Stimulated activated CD8-positive, alpha-beta memory T cell treated with anti-CD3 and anti-CD28 coated beads, Interleukin-7, amount 100 ng/mL, for 1 hour (primary cell): Measurements from ENCODE around the gene ITLN1.

ENCODE experiments used
- DNase-seq, 2 donors: peaks; one replicate each; pipeline ENCODE4 v3.0.0-alpha.2; 2020; ENCODE audit warnings: low read depth in 2 of 2

ITLN1 gene

DNA sequence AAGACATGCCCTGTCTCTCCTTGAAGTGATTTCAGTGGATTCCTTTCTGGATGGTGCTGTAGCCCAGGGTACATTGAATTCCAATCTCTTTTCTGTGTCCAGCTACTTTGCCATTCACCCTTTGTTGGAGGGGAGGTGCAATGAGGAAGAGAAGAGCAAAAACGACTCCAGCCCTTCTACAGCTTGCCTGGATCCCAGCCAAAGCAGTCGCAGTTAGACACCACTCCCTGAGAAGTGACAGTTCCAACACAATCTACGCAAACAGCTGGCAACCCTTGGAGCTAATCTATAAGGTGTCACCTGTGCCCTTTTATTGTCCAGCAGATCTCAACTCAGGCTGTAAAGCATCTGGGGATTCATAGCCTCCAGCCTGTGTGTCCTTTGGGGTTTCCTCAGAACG lies 26.9 kb downstream of the ITLN1 start:
- DNase-seq = no peak

DNA sequence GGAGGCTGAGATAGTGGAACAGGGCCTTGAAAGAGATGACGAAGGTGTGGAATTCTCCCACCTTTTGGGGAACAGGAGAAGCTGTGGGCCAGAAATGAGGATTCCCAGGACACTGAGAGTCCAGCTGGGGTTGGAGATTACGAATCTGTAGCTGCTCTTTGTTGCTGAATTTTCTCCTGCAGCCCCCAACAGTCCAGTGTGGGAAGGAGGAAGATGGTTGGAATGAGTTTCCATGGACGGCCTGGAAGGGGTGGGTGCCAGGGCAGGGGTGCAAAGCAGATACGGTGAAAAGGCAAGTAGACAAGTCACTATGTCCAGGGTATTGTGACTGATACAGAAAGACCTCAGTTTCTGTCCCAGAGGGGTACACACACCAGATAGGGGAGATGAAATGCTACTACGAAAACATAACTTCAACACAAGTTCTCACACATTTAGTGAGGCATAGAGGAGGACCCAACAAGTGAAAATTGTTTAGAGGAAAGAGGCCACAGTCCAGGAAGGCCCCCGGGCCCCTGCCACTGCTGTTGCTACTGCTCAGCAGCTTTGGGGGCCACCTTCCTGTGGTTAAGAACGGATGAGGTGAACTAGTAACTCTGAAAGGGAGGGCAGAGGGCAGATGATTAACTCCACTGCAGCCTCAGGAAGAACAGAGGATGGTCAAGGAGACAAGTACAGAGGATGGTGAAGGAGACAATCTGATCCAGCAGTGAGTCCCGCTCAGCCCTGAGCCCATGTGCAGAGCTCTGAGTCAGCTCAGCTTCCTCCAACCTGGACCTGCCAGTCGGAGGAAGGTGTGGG lies 29.6 kb downstream of the ITLN1 start:
- no peak for DNase-seq

DNA sequence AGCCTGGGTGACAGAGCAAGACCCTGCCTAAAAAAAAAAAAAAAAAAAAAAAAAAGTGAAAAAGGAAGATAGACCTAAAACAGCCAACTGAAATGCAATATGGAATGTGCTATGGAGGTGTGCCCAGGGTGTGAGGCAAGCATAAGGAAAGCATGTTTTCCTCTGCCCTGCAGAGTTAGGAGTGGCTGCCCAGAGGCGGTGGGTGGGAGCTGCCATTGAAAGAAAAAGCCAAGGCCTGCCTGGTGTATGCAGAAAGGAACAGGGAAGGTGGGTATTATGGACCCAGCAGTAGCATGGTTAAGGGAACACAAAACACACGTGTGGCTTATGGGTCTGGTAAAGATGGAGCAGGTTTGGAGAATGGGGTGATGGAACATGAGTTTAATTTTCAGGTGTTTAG lies 31.2 kb downstream of the ITLN1 start:
- DNase-seq = no peak

DNA sequence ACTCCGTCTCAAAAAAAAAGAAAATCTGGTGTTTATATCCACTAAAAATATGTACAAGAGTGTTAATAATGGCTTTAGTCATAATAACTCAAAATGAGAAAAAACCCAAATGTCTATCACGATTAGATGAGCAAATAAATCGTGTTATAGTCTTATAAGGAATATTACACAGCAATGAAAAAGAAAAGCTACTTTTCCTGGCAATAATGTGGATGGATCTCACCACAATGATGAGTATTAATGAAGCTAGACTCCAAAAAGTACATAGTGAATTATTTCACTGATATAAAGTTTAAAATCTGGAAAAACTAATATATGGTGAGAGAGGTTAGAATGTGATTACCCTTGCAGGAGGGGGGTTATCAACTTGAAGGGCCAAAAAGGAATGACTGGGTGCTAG lies 32.0 kb downstream of the ITLN1 start:
- no peak for DNase-seq

- DNase-seq = no peak
Observed at GRCh38 chr1:160850993-160851392, 34.0 kb downstream of the ITLN1 start.

- DNase-seq = no peak
Observed at GRCh38 chr1:160850541-160850940, 34.4 kb downstream of the ITLN1 start.

- no peak for DNase-seq
Observed at GRCh38 chr1:160846281-160846680, 38.7 kb downstream of the ITLN1 start.

DNA sequence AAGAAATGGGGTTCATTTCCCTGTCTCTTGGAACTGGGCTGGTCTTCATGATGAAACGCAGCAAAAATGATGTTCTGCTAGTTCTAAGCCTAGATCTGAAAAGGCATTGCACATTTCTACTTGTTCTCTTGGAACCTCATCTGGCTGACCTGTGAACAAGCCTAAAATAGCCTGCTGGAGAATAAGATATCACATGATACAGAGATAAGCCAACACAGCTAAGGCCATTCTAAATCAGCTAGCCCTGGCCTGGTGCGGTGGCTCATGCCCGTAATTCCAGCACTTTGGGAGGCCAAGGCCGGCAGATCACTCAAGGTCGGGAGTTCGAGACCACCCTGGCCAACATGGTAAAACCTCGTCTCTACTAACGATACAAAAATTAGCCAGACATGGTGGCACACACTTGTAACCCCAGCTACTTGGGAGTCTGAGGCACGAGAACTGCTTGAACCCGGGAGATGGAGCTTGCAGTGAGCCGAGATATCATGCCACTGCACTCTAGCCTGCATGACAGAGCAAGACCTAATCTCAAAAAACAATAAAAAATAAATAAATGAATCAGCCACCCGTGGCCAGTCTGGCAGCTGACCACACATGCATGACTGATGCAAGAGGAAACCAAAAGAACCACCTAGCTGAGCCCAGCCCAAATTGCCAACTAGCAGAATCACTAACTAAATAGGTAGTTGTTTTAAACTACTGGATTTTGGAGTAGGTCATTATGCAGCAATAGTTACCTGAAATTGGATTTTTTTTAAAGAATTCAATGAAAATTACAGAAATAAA lies 40.3 kb downstream of the ITLN1 start:
- no peak for DNase-seq

- no peak for DNase-seq
Observed at GRCh38 chr1:160841079-160841478, 43.9 kb downstream of the ITLN1 start.

DNA sequence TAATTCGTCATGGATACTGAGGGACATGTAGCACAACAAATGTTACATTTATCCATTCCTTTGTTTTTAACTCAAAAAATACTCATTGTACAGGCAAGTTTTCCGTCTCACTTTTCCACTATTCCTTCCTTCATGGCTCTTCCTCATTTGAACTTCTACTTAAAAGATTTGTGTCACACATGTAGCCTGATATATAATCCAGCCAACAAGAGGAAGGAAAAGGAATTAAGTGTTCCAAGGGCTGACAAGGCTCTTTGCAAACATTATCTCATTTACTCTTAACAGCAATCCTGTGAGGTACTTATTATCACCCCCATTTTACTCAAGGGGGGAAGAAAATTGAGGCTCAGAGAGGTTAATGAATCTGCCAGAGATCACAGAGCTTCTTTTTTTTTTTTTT lies 45.2 kb downstream of the ITLN1 start:
- no peak for DNase-seq

- DNase-seq = no peak
Observed at GRCh38 chr1:160838888-160839287, 46.1 kb downstream of the ITLN1 start.

GRCh38 chr1:160837558-160838205 lies 47.3 kb downstream of the ITLN1 start:
- peak; percentile 66 to 67 for DNase-seq

GRCh38 chr1:160836981-160837557 lies 47.9 kb downstream of the ITLN1 start:
- DNase-seq = no peak

- no peak for DNase-seq
Observed at GRCh38 chr1:160836561-160836960, 48.4 kb downstream of the ITLN1 start.

GRCh38 chr1:160835751-160836150 lies 49.2 kb downstream of the ITLN1 start:
- no peak for DNase-seq

DNA sequence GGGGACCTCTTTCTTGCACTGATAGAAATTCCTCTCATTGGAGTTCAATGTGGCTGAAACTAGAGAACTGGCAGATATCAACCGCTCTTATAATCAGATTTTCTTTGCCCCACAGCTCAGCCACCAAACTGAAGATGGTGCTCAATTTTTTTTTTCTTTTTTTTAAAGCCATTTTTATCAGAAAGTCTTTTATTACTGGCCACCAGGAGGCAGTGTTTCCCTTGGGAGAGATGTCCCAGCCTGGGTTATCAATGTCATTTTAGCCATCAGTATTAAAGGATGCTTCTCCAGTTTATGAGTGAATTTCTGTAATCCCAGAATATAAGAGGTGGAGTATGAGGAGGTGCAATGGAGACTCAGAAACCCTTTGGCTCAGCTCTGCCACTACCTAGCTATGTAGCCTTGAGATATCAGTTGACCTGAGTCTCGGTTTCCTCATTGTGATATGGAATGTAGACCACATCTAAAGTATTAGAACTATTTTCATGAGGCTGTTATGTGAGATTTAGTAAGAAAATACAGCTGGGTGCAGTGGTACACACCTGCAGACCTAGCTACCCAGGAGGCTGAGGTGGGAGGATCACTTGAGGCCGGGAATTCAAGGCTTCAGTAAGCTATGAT lies 49.9 kb downstream of the ITLN1 start:
- peak in 1 of 2 donors; percentile 22 for DNase-seq

DNA sequence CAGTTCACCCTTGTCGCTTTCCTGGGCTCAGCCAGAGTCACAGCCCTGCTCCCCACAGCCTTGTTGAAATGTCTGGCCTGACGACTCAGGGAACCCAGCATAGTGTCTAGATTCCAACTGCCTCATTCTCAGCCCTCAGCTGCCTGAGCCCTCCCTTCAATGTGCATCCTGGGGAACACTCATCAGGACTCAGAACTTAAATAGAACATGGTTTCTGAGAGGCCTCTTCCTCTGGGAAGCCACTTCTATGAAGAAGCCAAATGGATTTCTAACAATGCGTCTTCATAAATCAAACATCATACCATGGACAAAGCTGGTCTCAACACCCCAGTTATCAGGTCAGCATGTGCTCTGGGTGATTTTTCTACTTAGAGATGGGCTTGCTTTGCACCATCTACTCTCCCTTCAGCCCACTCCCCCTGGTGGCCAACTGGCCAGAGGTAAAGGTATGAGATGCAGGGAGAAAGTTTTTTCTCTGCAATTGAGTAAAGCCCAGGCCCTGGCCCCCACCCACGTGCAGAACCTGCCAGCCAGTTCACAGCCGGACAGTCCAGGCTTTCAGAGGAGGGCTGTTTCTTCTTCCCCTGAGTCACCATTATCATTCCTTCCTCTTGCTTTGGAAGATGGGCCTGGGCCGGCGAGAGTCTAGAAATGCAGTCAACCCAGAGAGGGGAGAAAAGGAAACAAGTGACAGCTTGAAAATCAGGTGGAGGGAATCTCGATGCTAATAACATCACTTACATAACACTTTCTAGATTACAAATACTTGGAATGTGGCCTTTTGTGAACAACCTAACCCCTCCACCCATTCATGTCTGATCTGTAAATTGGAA lies 54.4 kb downstream of the ITLN1 start:
- peak; percentile 47 to 72 for DNase-seq

- no peak for DNase-seq
Observed at GRCh38 chr1:160829766-160830165, 55.2 kb downstream of the ITLN1 start.

- DNase-seq = no peak
Observed at GRCh38 chr1:160827418-160827817, 57.6 kb downstream of the ITLN1 start.

- DNase-seq = no peak
Observed at GRCh38 chr1:160826546-160826945, 58.4 kb downstream of the ITLN1 start.
